ENCODE results near the gene PGM1. TPM values are rescaled to one million over a fixed set of nuclear protein-coding genes. Genes with fewer than 3 reads are reported as not detected.
A peak's percentile ranks its signal among the peaks of the same experiment; 100 is the strongest.

PGM1 gene
- total and polyA plus RNA-seq, 2 of the 13 experiments (the other 11 are each of a cell fraction or from before 2014, with no cell fraction given): 51.6 to 105 TPM

DNA sequence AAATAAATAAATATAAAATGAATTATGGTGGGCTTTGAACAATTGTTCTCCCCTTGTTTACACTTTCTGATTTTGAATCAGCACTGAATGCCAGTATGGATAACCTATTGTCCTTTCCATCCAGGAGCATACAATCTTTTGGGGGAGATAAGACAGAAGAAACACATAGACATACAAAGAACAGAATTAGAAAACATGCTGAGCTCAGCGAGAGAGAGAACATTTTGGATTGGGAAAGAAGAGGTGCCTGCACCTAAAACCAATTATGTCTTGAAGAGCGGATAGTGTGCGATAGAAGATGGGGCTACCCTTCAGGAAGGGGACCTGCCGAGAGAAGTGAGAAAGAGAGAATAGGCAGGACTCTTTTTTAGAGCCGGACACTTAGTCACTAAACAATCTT, 6.6 kb downstream of the PGM1 start:
- H4K20me1 ChIP-seq (ENCODE audit: insufficient read depth, low read length): no peaks in the 10 kb centered on the region; the same call in 1 of the 2 replicates
- H3K4me1 ChIP-seq (ENCODE audit: insufficient read depth, low read length): peaks cover 84% of the 10 kb centered on the region
- H3K9ac ChIP-seq (ENCODE audit: insufficient read depth, low read depth, low read length): no peak overlapping the region
- no peaks in the 10 kb centered on the region for H3K27me3 ChIP-seq (ENCODE audit: control insufficient read depth in 1 of 2, insufficient read depth in 2 of 2, low read length in 2 of 2)
- DNase-seq (ENCODE audit: low spot score): no peak
- BruUV-seq (replicated peaks): no TSS peak
- no peak overlapping the region for H3K4me3 ChIP-seq (replicated peaks in 1 of 3; ENCODE audit: insufficient read depth in 1 of 3, low read depth in 2 of 3, low read length in 3 of 3)
- ChIA-PET POLR2A (no interaction called here), CTCF (ENCODE audit: low intra/inter-chr PET ratio, low total read pairs) (no interaction called here)
- peaks cover 81% of the 10 kb centered on the region for H3K79me2 ChIP-seq (ENCODE audit: insufficient read depth, low read length)
- WGBS (ENCODE audit: low lambda C conversion rate): 91% methylated on average over 5 of the region's 5 CpGs
- ATAC-seq: no peak
- peak overlapping the region; percentile 42 for H3K27ac ChIP-seq (ENCODE audit: extremely low read length, insufficient read depth, low read length)
- peak overlapping the region; percentile 26; the same call in 1 of the 2 replicates for H3K4me2 ChIP-seq (ENCODE audit: low read depth, low read length)
- H3K36me3 ChIP-seq (replicated peaks in 1 of 2; ENCODE audit: control insufficient read depth in 1 of 2, insufficient read depth in 2 of 2, low read length in 2 of 2): peaks cover 2 to 29% of the 10 kb centered on the region in 2 experiments; a peak in 3 of 5 replicates
- in situ Hi-C loops (cut with HindIII; ENCODE audit: extremely low pct_ligation_motif_present, low pct_unique_long_range_greater_than_20kb) (loop anchor here (25.0 kb wide), 1 partner anchor 313 kb away; no protein-coding TSS in a partner anchor), intact Hi-C loops (cut with micrococcal nuclease; ENCODE audit: unreplicated experiment) (no loop called here)
- TF ChIP-seq MAFK (conservative IDR thresholded peaks at IDR 0.05 in 1 of 2, IDR thresholded peaks at IDR 0.05 in 1 of 2; ENCODE audit: low read length in 2 of 2) (peak; percentile 66 to 69), ZNF121 (CRISPR knock-in tag; IDR thresholded peaks at IDR 0.05) (no peak), SRSF4 (IDR thresholded peaks at IDR 0.05; ENCODE audit: low read depth, low read length, poor library complexity, severe bottlenecking) (no peak), ZBTB3 (CRISPR knock-in tag; IDR thresholded peaks at IDR 0.05; ENCODE audit: borderline replicate concordance, low read depth) (no peak), MAFF (IDR thresholded peaks at IDR 0.05; ENCODE audit: low read depth, low read length) (peak; percentile 60), ZSCAN20 (CRISPR knock-in tag; IDR thresholded peaks at IDR 0.05; ENCODE audit: borderline replicate concordance) (no peak)
- no peak overlapping the region for H2AFZ ChIP-seq (ENCODE audit: low read length)
- H3K9me3 ChIP-seq (ENCODE audit: low read length): no peaks in the 10 kb centered on the region
- no peak for FAIRE-seq

DNA sequence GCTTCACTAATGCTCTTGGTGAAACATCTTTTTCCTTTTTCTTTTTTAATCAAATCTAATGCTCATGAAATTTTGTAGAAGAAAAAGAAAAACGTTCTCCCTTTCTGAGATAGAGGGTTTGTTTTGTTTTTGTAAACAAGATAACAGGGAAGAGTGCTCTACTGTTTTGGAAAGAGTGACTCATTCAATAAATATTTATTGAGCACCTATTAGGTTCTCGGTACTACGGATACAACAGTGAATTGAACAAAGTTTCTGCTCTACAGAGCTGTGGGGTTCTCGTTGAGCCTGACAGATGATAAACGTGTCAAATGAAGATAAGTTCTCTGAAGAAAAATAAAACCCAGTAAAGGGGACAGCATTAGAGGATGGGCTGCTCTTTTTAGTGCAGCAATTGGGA, 7.0 kb downstream of the PGM1 start:
- H3K4me1 ChIP-seq (ENCODE audit: insufficient read depth, low read length): peaks cover 84% of the 10 kb centered on the region
- peaks cover 80% of the 10 kb centered on the region for H3K79me2 ChIP-seq (ENCODE audit: insufficient read depth, low read length)
- H3K36me3 ChIP-seq (replicated peaks in 1 of 2; ENCODE audit: control insufficient read depth in 1 of 2, insufficient read depth in 2 of 2, low read length in 2 of 2): peaks cover 2 to 29% of the 10 kb centered on the region in 2 experiments; a peak in 3 of 5 replicates
- BruUV-seq (replicated peaks): no TSS peak
- peak; percentile 52; the same call in 1 of the 3 replicates for ATAC-seq
- no peak overlapping the region for H3K9ac ChIP-seq (ENCODE audit: insufficient read depth, low read depth, low read length)
- H2AFZ ChIP-seq (ENCODE audit: low read length): no peak overlapping the region
- in situ Hi-C loops (cut with HindIII; ENCODE audit: extremely low pct_ligation_motif_present, low pct_unique_long_range_greater_than_20kb) (loop anchor here (25.0 kb wide), 1 partner anchor 312 kb away; no protein-coding TSS in a partner anchor), intact Hi-C loops (cut with micrococcal nuclease; ENCODE audit: unreplicated experiment) (no loop called here)
- POLR2A ChIA-PET: no interaction called here
- no peaks in the 10 kb centered on the region; the same call in 1 of the 2 replicates for H4K20me1 ChIP-seq (ENCODE audit: insufficient read depth, low read length)
- CTCF ChIA-PET (ENCODE audit: low intra/inter-chr PET ratio, low total read pairs): no interaction called here
- H3K4me2 ChIP-seq (ENCODE audit: low read depth, low read length): no peak overlapping the region; the same call in 1 of the 2 replicates
- 16% methylated on average over 5 of the region's 5 CpGs for WGBS (ENCODE audit: low lambda C conversion rate)
- H3K4me3 ChIP-seq (replicated peaks in 1 of 3; ENCODE audit: insufficient read depth in 1 of 3, low read depth in 2 of 3, low read length in 3 of 3): no peak overlapping the region
- DNase-seq (ENCODE audit: low spot score): peak; percentile 21
- no peak for FAIRE-seq
- peak overlapping the region; percentile 42 for H3K27ac ChIP-seq (ENCODE audit: extremely low read length, insufficient read depth, low read length)
- H3K9me3 ChIP-seq (ENCODE audit: low read length): no peaks in the 10 kb centered on the region
- H3K27me3 ChIP-seq (ENCODE audit: control insufficient read depth in 1 of 2, insufficient read depth in 2 of 2, low read length in 2 of 2): no peaks in the 10 kb centered on the region
- TF ChIP-seq JUND (CRISPR knock-in tag; IDR thresholded peaks at IDR 0.05) (0 out of 2 replicates have a peak, but pooled peaks have one; percentile 64), JUN (CRISPR knock-in tag; IDR thresholded peaks at IDR 0.05) (0 out of 2 replicates have a peak, but pooled peaks have one; percentile 35), SIX1 (CRISPR knock-in tag; IDR thresholded peaks at IDR 0.05; ENCODE audit: borderline replicate concordance) (no peak), SMAD9 (CRISPR knock-in tag; IDR thresholded peaks at IDR 0.05) (no peak), FOXA3 (CRISPR knock-in tag; IDR thresholded peaks at IDR 0.05) (peak; percentile 58), ZFX (CRISPR knock-in tag; IDR thresholded peaks at IDR 0.05; ENCODE audit: low read depth) (no peak), BCL6 (CRISPR knock-in tag; IDR thresholded peaks at IDR 0.05) (no peak), JUNB (CRISPR knock-in tag; IDR thresholded peaks at IDR 0.05; ENCODE audit: borderline replicate concordance) (peak; percentile 46; the same call in 1 of the 2 replicates), ZFP82 (CRISPR knock-in tag; IDR thresholded peaks at IDR 0.05; ENCODE audit: borderline replicate concordance) (no peak), FOSL2 (CRISPR knock-in tag; IDR thresholded peaks at IDR 0.05) (peak; percentile 72), FOXP1 (IDR thresholded peaks at IDR 0.05) (no peak), FOXP1 (CRISPR knock-in tag; IDR thresholded peaks at IDR 0.05) (peak; percentile 46)
- TF ChIP-seq, protein P1, sequence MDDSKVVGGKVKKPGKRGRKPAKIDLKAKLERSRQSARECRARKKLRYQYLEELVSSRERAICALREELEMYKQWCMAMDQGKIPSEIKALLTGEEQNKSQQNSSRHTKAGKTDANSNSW (CRISPR knock-in tag; IDR thresholded peaks at IDR 0.05; ENCODE audit: borderline replicate concordance): no peak
- TF ChIP-seq, protein P2, sequence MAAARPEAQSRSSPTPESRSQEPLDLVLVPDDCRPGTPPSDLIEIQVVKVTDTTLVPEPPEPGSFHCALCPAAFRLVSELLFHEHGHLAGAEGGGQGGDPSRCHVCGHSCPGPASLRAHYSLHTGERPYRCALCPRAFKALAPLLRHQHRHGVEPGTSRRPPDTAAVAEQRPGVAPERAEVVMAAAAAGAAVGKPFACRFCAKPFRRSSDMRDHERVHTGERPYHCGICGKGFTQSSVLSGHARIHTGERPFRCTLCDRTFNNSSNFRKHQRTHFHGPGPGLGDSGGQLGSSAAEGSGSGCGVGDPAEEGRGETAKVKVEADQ (CRISPR knock-in tag; IDR thresholded peaks at IDR 0.05; ENCODE audit: borderline replicate concordance): no peak

Measured in HepG2 (cell line).